ENCODE data around the gene TIAM2.
A peak's percentile ranks its signal among the peaks of the same experiment; 100 is the strongest.

The TIAM2 gene

DNA sequence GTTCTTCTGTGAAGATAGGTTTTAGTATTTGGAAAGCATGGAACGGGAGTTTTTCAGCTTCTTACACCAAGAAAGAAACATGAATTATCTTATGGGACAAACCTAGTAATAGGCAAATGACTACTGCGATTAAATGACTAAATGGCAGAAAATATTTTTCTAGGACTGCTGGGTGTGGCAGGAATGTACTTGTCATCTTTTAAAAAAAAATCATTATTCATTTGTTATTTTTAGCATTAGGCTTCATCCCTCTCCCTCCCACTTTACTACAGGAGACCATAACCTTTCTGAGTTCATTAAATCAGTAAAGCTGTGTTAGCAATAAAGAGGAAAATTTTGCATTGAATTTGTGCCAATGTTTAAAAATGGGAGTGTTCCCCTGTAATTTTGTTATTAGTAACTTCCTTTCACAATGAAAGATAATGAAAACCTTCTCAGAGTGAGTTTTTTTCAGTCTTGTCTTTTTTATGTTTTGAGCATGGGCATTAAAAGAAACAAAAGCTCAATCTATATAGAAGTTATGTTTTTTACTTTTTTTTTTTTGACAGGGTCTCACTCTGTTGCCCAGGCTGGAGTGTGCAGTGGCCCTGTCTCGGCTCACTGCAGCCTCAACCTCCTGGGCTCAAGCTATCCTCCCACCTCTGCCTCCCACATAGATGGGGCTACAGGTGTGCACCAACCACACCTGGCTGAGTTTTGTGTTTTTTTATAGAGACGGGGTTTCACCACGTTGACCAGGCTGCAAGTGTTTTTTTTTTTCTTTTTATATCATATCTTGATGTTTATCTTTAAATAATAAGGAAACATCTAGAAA is 163.1 kb downstream of the TIAM2 start:
- Histone ChIP-seq H3K27me3 (ENCODE audit: insufficient read depth, poor library complexity, severe bottlenecking) (no peaks in the 10 kb centered on the region), H3K36me3 (ENCODE audit: low read depth) (no peaks in the 10 kb centered on the region), H3K9me3 (ENCODE audit: severe bottlenecking) (no peaks in the 10 kb centered on the region), H3K4me1 (ENCODE audit: insufficient read depth, poor library complexity, severe bottlenecking) (peaks cover 27% of the 10 kb centered on the region), H3K27ac (ENCODE audit: poor library complexity, severe bottlenecking) (peak overlapping the region; percentile 21), H3K4me3 (ENCODE audit: severe bottlenecking) (no peak overlapping the region)
- ATAC-seq (ENCODE audit: low read depth) (peak; percentile 51; the same call in 2 of the 3 replicates), DNase-seq (ENCODE audit: low spot score) (no peak)
- TF ChIP-seq, protein P1, sequence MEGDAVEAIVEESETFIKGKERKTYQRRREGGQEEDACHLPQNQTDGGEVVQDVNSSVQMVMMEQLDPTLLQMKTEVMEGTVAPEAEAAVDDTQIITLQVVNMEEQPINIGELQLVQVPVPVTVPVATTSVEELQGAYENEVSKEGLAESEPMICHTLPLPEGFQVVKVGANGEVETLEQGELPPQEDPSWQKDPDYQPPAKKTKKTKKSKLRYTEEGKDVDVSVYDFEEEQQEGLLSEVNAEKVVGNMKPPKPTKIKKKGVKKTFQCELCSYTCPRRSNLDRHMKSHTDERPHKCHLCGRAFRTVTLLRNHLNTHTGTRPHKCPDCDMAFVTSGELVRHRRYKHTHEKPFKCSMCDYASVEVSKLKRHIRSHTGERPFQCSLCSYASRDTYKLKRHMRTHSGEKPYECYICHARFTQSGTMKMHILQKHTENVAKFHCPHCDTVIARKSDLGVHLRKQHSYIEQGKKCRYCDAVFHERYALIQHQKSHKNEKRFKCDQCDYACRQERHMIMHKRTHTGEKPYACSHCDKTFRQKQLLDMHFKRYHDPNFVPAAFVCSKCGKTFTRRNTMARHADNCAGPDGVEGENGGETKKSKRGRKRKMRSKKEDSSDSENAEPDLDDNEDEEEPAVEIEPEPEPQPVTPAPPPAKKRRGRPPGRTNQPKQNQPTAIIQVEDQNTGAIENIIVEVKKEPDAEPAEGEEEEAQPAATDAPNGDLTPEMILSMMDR (IDR thresholded peaks at IDR 0.05; ENCODE audit: poor library complexity, severe bottlenecking) = no peak

DNA sequence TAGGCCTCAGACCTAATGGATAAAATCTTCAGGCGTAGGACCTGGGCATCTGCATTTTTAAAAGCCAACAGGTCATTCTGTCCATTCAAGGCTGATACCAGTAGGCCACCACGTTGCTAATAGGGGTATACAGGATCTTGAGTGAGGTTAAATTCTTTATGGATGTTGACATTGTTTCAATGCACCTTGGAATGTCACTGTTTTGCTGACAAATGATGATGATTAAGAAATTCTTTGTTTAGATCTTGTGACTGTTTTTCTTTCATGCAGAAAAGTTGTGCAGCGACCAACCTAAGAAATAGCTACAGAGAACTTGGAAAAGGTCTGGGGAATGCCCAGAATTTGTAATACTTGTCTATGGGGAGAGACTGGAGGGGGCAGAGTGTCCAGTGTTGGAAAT is 167.6 kb downstream of the TIAM2 start:
- H3K27ac ChIP-seq (ENCODE audit: poor library complexity, severe bottlenecking) = no peak overlapping the region
- H3K9me3 ChIP-seq (ENCODE audit: severe bottlenecking) = no peaks in the 10 kb centered on the region
- H3K36me3 ChIP-seq (ENCODE audit: low read depth) = no peaks in the 10 kb centered on the region
- peaks cover 12% of the 10 kb centered on the region for H3K4me1 ChIP-seq (ENCODE audit: insufficient read depth, poor library complexity, severe bottlenecking)
- H3K27me3 ChIP-seq (ENCODE audit: insufficient read depth, poor library complexity, severe bottlenecking) = no peaks in the 10 kb centered on the region
- no peak for ATAC-seq (ENCODE audit: low read depth)
- DNase-seq (ENCODE audit: low spot score) = no peak
- H3K4me3 ChIP-seq (ENCODE audit: severe bottlenecking) = no peak overlapping the region
- TF ChIP-seq, protein P1 (IDR thresholded peaks at IDR 0.05; ENCODE audit: poor library complexity, severe bottlenecking) = no peak

DNA sequence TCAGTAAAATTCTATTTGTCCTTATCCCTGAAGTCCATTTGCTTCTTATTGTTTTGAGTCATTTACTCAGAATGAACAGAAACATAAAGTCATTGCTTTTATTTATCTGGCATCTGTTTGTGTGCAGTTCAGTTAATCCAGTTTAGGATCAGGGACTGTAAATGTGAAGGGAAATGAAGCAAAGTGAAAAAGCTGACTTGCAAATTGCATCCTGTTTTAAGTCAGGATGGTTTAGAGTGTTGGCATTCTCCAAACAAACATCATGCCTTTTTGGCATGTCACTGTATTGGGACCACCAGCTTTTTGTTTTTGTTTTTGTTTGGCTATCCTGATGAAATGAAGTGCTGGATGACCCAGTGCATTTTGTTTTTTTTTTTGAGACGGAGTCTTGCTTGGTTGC is 168.5 kb downstream of the TIAM2 start:
- H3K27ac ChIP-seq (ENCODE audit: poor library complexity, severe bottlenecking) = no peak overlapping the region
- no peaks in the 10 kb centered on the region for H3K9me3 ChIP-seq (ENCODE audit: severe bottlenecking)
- ATAC-seq (ENCODE audit: low read depth) (no peak), DNase-seq (ENCODE audit: low spot score) (no peak)
- H3K36me3 ChIP-seq (ENCODE audit: low read depth) = no peaks in the 10 kb centered on the region
- TF ChIP-seq, protein P1 (IDR thresholded peaks at IDR 0.05; ENCODE audit: poor library complexity, severe bottlenecking) = no peak
- H3K4me3 ChIP-seq (ENCODE audit: severe bottlenecking) = no peak overlapping the region
- no peaks in the 10 kb centered on the region for H3K27me3 ChIP-seq (ENCODE audit: insufficient read depth, poor library complexity, severe bottlenecking)
- H3K4me1 ChIP-seq (ENCODE audit: insufficient read depth, poor library complexity, severe bottlenecking) = peaks cover 3% of the 10 kb centered on the region

DNA sequence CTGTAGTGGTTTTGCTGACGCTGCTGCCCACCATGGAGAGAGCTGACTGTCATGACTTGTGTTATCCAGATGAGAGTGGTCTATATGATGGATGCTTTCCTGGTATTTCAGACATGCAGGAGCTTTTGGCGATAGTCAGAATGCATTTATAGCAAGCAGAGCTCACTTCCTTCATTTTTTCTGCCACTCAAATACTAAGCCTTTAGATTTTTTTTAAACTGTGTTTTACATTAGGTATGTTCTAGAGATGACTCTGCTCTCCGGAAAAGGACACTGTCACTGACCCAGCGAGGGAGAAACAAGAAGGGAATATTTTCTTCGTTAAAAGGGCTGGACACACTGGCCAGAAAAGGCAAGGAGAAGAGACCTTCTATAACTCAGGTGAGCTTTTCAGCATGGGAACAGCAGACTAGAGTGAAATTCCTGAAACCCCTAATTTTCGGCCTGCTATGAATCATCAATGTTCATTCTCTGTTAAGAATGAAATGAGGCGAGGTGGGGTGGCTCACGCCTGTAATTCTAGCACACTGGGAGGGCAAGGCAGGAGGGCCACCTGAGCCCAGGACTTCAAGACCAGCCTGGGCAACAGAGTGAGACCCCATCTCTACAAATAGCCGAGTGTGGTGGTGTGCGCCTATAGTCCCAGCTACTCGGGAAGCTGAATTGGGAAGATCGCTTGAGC is 170.1 kb downstream of the TIAM2 start:
- DNase-seq (ENCODE audit: low spot score) = no peak
- H3K4me3 ChIP-seq (ENCODE audit: severe bottlenecking) = no peak overlapping the region
- no peak for ATAC-seq (ENCODE audit: low read depth)
- H3K4me1 ChIP-seq (ENCODE audit: insufficient read depth, poor library complexity, severe bottlenecking) = no peaks in the 10 kb centered on the region
- H3K27me3 ChIP-seq (ENCODE audit: insufficient read depth, poor library complexity, severe bottlenecking) = no peaks in the 10 kb centered on the region
- TF ChIP-seq, protein P1 (IDR thresholded peaks at IDR 0.05; ENCODE audit: poor library complexity, severe bottlenecking) = no peak
- peaks cover 2% of the 10 kb centered on the region for H3K9me3 ChIP-seq (ENCODE audit: severe bottlenecking)
- no peak overlapping the region for H3K27ac ChIP-seq (ENCODE audit: poor library complexity, severe bottlenecking)
- H3K36me3 ChIP-seq (ENCODE audit: low read depth) = no peaks in the 10 kb centered on the region
